22Rv1 (cell line): ENCODE measurements around the gene MROH2A.

Experiments
- ZFX ChIP-seq: fragments of 450-650 bp; IDR thresholded peaks from 2 replicates; pipeline ENCODE4 v1.6.1; 2017; ENCODE audit warnings: antibody characterized with exemption, borderline replicate concordance
- TF ChIP-seq, protein P1 (sequence below): fragments of 450-650 bp; IDR thresholded peaks from 2 replicates; pipeline ENCODE4 v1.5.1; 2017; ENCODE audit warnings: mild to moderate bottlenecking

- TF ChIP-seq, protein P1, sequence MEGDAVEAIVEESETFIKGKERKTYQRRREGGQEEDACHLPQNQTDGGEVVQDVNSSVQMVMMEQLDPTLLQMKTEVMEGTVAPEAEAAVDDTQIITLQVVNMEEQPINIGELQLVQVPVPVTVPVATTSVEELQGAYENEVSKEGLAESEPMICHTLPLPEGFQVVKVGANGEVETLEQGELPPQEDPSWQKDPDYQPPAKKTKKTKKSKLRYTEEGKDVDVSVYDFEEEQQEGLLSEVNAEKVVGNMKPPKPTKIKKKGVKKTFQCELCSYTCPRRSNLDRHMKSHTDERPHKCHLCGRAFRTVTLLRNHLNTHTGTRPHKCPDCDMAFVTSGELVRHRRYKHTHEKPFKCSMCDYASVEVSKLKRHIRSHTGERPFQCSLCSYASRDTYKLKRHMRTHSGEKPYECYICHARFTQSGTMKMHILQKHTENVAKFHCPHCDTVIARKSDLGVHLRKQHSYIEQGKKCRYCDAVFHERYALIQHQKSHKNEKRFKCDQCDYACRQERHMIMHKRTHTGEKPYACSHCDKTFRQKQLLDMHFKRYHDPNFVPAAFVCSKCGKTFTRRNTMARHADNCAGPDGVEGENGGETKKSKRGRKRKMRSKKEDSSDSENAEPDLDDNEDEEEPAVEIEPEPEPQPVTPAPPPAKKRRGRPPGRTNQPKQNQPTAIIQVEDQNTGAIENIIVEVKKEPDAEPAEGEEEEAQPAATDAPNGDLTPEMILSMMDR = no peak
- TF ChIP-seq ZFX = no peak
These were observed 30.9 kb upstream of the MROH2A start for GRCh38 chr2:233747283-233747544.
